Endothelial cell of umbilical vein (primary cell): ENCODE results near the gene NFATC2. TPM values are rescaled to one million over a fixed set of nuclear protein-coding genes. Genes with fewer than 3 reads are reported as not detected.

Source experiments
- BruUV-seq: library from RNA; stranded (reverse); fragments of 400-500 nt; replicated peaks from 2 replicates; lab custom pipeline; 2021; lab: Mats Ljungman, UMichigan
- CTCF ChIA-PET: fragments of 300-600, 350-600 bp; sonication (Branson Sonifier 250); formaldehyde crosslinking; loops from one replicate; lab custom pipeline; 2021; ENCODE audit warnings: antibody characterized with exemption, inconsistent platforms; lab: Charles Lee
- POLR2A ChIA-PET: fragments of 300-600, 350-600 bp; sonication (Branson Sonifier 250); formaldehyde crosslinking; loops from one replicate; lab custom pipeline; 2021; ENCODE audit warnings: antibody characterized with exemption, inconsistent platforms; lab: Charles Lee
- DNase-seq: peaks from one replicate; pipeline ENCODE4 v3.0.0-alpha.2; 2011; ENCODE audit warnings: low read depth, low spot score
- FAIRE-seq: peaks from 2 replicates; lab custom pipeline; 2011; peaks lifted over from hg19 to GRCh38; lab: Jason Lieb, UNC
- H2AFZ ChIP-seq: 2 replicates; pipeline ENCODE4 v1.6.0; 2012; ENCODE audit warnings: low read depth, low read length, control low read depth, inconsistent platforms
- H3K27ac ChIP-seq: 2 replicates; pipeline ENCODE4 v1.5.1; 2011; ENCODE audit warnings: low read depth, mild to moderate bottlenecking, control low read depth, low read length, moderate library complexity; ENCODE audit not compliant: insufficient read depth
- H3K27me3 ChIP-seq, 2 experiments: 2 replicates each; pipeline versions ENCODE4 v1.6.0 to v1.6.1; 2011; ENCODE audit warnings: low read length in 2 of 2, mixed read lengths in 1 of 2; ENCODE audit not compliant: control insufficient read depth in 2 of 2, insufficient read depth in 2 of 2
- H3K36me3 ChIP-seq, 2 experiments: 2 replicates in 1 of 2; 3 replicates in 1 of 2; pipeline ENCODE4 v1.5.1; 2011; ENCODE audit warnings: low read length in 2 of 2, mild to moderate bottlenecking in 1 of 2, moderate library complexity in 1 of 2; ENCODE audit not compliant: control insufficient read depth in 2 of 2, insufficient read depth in 2 of 2; ENCODE audit errors: extremely low read depth in 1 of 2
- H3K4me1 ChIP-seq: 3 replicates; pipeline ENCODE4 v1.5.1; 2011; ENCODE audit warnings: mild to moderate bottlenecking, low read length; ENCODE audit not compliant: control insufficient read depth, insufficient read depth; ENCODE audit errors: extremely low read depth
- H3K4me2 ChIP-seq: 2 replicates; pipeline ENCODE4 v1.6.1; 2011; ENCODE audit warnings: low read length, control low read depth, mixed read lengths; ENCODE audit not compliant: insufficient read depth
- H3K4me3 ChIP-seq, 3 experiments: fragments of 200-600 bp in 1 of 3; sonication (generic), shearing (Covaris generic) in 1 of 3; replicated peaks in 1 of 3; 2 replicates each; pipeline ENCODE4 v1.5.1; 2011 to 2016; ENCODE audit warnings: control low read depth in 3 of 3, low read length in 3 of 3, mild to moderate bottlenecking in 2 of 3, inconsistent platforms in 1 of 3, low read depth in 1 of 3, moderate library complexity in 1 of 3; ENCODE audit not compliant: insufficient read depth in 1 of 3
- H3K79me2 ChIP-seq: 2 replicates; pipeline ENCODE4 v1.6.0; 2012; ENCODE audit warnings: low read length, inconsistent platforms; ENCODE audit not compliant: control insufficient read depth, insufficient read depth
- H3K9ac ChIP-seq: replicated peaks from 2 replicates; pipeline ENCODE3; 2011; ENCODE audit warnings: low read length, control low read depth; ENCODE audit not compliant: insufficient read depth; ENCODE audit errors: extremely low read depth
- H3K9me1 ChIP-seq: replicated peaks from 3 replicates; pipeline ENCODE4 v1.6.0; 2011; ENCODE audit warnings: mild to moderate bottlenecking, low read length; ENCODE audit not compliant: control insufficient read depth, insufficient read depth; ENCODE audit errors: extremely low read depth
- H3K9me3 ChIP-seq: replicated peaks from 2 replicates; pipeline ENCODE4 v1.5.1; 2012; ENCODE audit warnings: low read length, inconsistent platforms; ENCODE audit not compliant: control insufficient read depth, insufficient read depth
- H4K20me1 ChIP-seq: replicated peaks from 2 replicates; pipeline ENCODE3; 2011; ENCODE audit warnings: mild to moderate bottlenecking, low read length; ENCODE audit not compliant: control insufficient read depth, insufficient read depth; ENCODE audit errors: extremely low read depth
- CTCF ChIP-seq, 2 donors: IDR thresholded peaks; 1 replicate in 1 of 2; 2 replicates in 1 of 2; pipeline ENCODE4 v1.5.1; 2011; ENCODE audit warnings: low read length in 2 of 2, mild to moderate bottlenecking in 2 of 2, moderate library complexity in 2 of 2, control low read depth in 1 of 2, inconsistent platforms in 1 of 2, low read depth in 1 of 2; ENCODE audit not compliant: insufficient read depth in 1 of 2; ENCODE audit errors: extremely low read depth in 1 of 2
- EZH2 ChIP-seq: IDR thresholded peaks from 2 replicates; pipeline ENCODE4 v1.6.1; 2012; ENCODE audit warnings: borderline replicate concordance, low read depth, mild to moderate bottlenecking, moderate library complexity, low read length, inconsistent platforms; ENCODE audit not compliant: severe bottlenecking
- FOS ChIP-seq: IDR thresholded peaks from 2 replicates; pipeline ENCODE4 v1.6.1; 2011; ENCODE audit warnings: mild to moderate bottlenecking, low read length, moderate library complexity, borderline replicate concordance; ENCODE audit not compliant: insufficient read depth
- GATA2 ChIP-seq: IDR thresholded peaks from 2 replicates; pipeline ENCODE4 v1.7.0; 2011; ENCODE audit warnings: low read depth, mild to moderate bottlenecking, moderate library complexity, mixed read lengths, low read length; ENCODE audit not compliant: insufficient read length, insufficient read depth
- JUN ChIP-seq: IDR thresholded peaks from 2 replicates; pipeline ENCODE4 v1.6.1; 2011; ENCODE audit warnings: borderline replicate concordance, low read depth; ENCODE audit not compliant: insufficient read length, insufficient read depth
- MYC ChIP-seq: IDR thresholded peaks from one replicate; pipeline ENCODE4 v1.6.1; 2011; ENCODE audit warnings: mild to moderate bottlenecking, low read depth, low read length
- POLR2A ChIP-seq: IDR thresholded peaks from 2 replicates; pipeline ENCODE4 v1.6.1; 2012; ENCODE audit warnings: low read depth, mild to moderate bottlenecking, control low read depth, low read length
- POLR2AphosphoS5 ChIP-seq: IDR thresholded peaks from 2 replicates; pipeline ENCODE4 v1.6.1; 2012; ENCODE audit warnings: low read depth, mild to moderate bottlenecking, control low read depth, low read length, moderate library complexity; ENCODE audit not compliant: insufficient read depth
- dilution Hi-C: fragments of 300-500 bp; cut with MboI; formaldehyde crosslinking; loops from one replicate; pipeline ENCODE4 v1.15.0; 2019; ENCODE audit warnings: low sequenced_read_pairs; ENCODE audit not compliant: extremely low pct_ligation_motif_present
- intact Hi-C: fragments of 100-400 bp; cut with micrococcal nuclease; formaldehyde crosslinking; loops from one replicate; pipeline ENCODE4 v1.10.0; 2022
- polyA plus RNA-seq, 4 experiments: library from polyadenylated mRNA; depleted of rRNA in 3 of 4; stranded (reverse) in 3 of 4; unstranded in 1 of 4; fragments of >200 nt; gene quantifications; 2 replicates each; pipeline versions ENCODE4 v1.2.1 to v1.2.3, GENCODE V29; 2011 to 2012; ENCODE audit warnings: missing spikeins in 1 of 4
- total RNA-seq: library from RNA; stranded (reverse); gene quantifications from 2 replicates; pipeline ENCODE4 v1.2.3, GENCODE V29; 2021
- TF ChIP-seq, protein P1 (sequence below): IDR thresholded peaks from 2 replicates; pipeline ENCODE4 v1.6.1; 2011; ENCODE audit not compliant: insufficient read depth, insufficient read length

NFATC2 gene
- total and polyA plus RNA-seq, 2 donors (not counting 3 experiments of a cell fraction or from before 2014, with no cell fraction given), result 3.1 to 13.0 TPM

DNA sequence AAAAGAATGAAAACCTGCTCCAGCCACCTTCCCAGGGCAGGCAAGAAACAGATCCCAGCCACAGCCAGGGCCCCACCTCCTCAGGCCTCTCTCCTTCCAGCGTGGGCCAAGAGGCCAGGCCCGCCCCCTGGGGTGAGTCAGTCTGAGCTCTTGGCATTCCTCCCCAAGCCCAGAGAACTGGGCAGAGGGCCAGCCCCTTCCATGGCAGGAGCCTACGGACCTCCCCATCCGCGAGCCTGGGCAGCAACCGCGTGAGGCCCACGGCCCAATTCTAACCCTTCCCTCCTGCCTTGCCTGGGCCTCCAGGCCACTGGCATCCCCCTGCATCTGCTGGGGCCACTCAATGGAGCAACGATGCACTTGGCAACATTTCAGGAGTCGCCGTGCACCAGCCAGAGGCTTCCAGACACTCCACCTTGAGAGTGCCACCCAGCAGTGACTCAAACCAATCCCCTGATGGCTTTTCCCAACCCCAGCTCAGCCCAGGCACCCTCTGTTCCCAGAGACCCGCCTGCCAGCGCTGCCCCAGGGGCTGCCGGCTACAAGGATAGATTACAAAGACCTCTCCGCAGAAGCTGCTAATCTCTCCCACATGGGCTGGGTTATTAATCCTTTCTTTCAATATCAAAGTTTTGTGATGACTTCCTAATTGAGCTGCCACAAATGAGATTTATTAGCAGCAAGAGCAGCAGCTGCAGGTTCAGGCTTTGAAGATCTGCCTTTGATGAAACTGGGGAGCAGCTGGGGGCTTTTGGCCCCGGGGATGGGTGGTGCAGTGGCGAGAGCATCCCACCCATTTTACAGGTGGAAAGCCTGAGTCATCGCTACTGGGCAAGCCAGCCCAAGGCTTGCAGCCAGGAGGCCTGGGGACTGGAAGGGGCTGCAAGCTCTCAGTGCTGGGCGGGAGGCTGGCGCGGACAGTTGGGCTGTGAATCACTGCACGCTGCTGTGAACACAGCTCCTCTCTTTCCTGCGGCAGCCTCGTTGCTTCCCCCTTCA, 85.7 kb downstream of the NFATC2 start:
- H4K20me1 ChIP-seq, result no peaks in the 10 kb centered on the region
- no peaks in the 10 kb centered on the region for H3K9me3 ChIP-seq
- H2AFZ ChIP-seq, result peak overlapping the region; percentile 81
- BruUV-seq, result no TSS peak
- H3K4me3 ChIP-seq, result no peak overlapping the region
- H3K27me3 ChIP-seq, result no peaks in the 10 kb centered on the region
- dilution Hi-C loops, result no loop called here
- TF ChIP-seq POLR2A (no peak), CTCF (IDR thresholded peaks at IDR 0.05; ENCODE audit: extremely low read depth in 1 of 2, insufficient read depth in 1 of 2, low read depth in 1 of 2, low read length in 2 of 2) (no peak), EZH2 (no peak), MYC (no peak), FOS (peak; percentile 77), GATA2 (no peak), JUN (peak; percentile 22), POLR2AphosphoS5 (peak; percentile 82)
- TF ChIP-seq, protein P1, sequence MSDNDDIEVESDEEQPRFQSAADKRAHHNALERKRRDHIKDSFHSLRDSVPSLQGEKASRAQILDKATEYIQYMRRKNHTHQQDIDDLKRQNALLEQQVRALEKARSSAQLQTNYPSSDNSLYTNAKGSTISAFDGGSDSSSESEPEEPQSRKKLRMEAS, result no peak
- H3K4me1 ChIP-seq, result peaks cover 15% of the 10 kb centered on the region
- POLR2A ChIA-PET, result interaction anchor here (1.0 to 1.2 kb wide), 3 partner anchors 36 to 106 kb away, joined by 3 to 4 read pairs (median 4); no protein-coding TSS in a partner anchor
- H3K4me2 ChIP-seq, result peak overlapping the region; percentile 6
- H3K9ac ChIP-seq, result peak overlapping the region; percentile 49
- no peaks in the 10 kb centered on the region for H3K9me1 ChIP-seq
- CTCF ChIA-PET, result interaction anchor here (0.6 to 3.5 kb wide), 22 partner anchors 9 to 167 kb away, joined by 3 to 29 read pairs (median 4); partner anchors contain the start of gene NFATC2
- H3K27ac ChIP-seq, result peak overlapping the region; percentile 71
- peak; percentile 99 for FAIRE-seq
- DNase-seq, result peak; percentile 99
- H3K79me2 ChIP-seq, result no peaks in the 10 kb centered on the region
- intact Hi-C loops, result loop anchor here (1.0 to 2.0 kb wide), 7 partner anchors 10 to 174 kb away; no protein-coding TSS in a partner anchor
- peaks cover 0 to 4% of the 10 kb centered on the region in 2 experiments for H3K36me3 ChIP-seq
